GM12878 (cell line): ENCODE data around the gene PRSS57. TPM values are rescaled to one million over a fixed set of nuclear protein-coding genes. Genes with fewer than 3 reads are reported as not detected.
A peak's percentile ranks its signal among the peaks of the same experiment; 100 is the strongest.

ENCODE experiments used
- ATAC-seq: fragments of 200-7000 bp; cut with Tn5 transposase; 3 replicates; pipeline ENCODE4 v1.9.1; 2020; ENCODE audit warnings: mild to moderate bottlenecking, moderate library complexity
- BruUV-seq: library from RNA; stranded (reverse); fragments of 400-500 nt; replicated peaks from 2 replicates; lab custom pipeline; 2021; lab: Mats Ljungman, UMichigan
- CTCF ChIA-PET: fragments of 300-600 bp; sonication (Branson Sonifier 250); formaldehyde crosslinking; extraction: SDS; loops from one replicate; lab custom pipeline; 2021; ENCODE audit warnings: inconsistent platforms; lab: Yijun Ruan, JAX
- POLR2A ChIA-PET: fragments of 350-600 bp; formaldehyde crosslinking; extraction: SDS; loops from one replicate; lab custom pipeline; 2021; ENCODE audit warnings: inconsistent platforms; lab: Charles Lee
- RAD21 ChIA-PET: fragments of 300-600 bp; sonication (Branson Sonifier 250); formaldehyde crosslinking; loops from one replicate; lab custom pipeline; 2023; ENCODE audit warnings: antibody characterized with exemption; ENCODE audit not compliant: unreplicated experiment; lab: Charles Lee
- SMC1A ChIA-PET: fragments of 300-600 bp; sonication (Branson Sonifier 250); formaldehyde crosslinking; loops from one replicate; lab custom pipeline; 2023; ENCODE audit not compliant: unreplicated experiment, uncharacterized antibody; lab: Charles Lee
- DNase-seq: peaks from one replicate; pipeline ENCODE4 v3.0.0-alpha.2; 2011; ENCODE audit warnings: low read depth, low spot score
- FAIRE-seq: peaks from 3 replicates; lab custom pipeline; 2011; peaks lifted over from hg19 to GRCh38; lab: Jason Lieb, UNC
- H2AFZ ChIP-seq: 2 replicates; pipeline ENCODE4 v1.6.0; 2011; ENCODE audit warnings: low read depth, low read length, control low read depth; ENCODE audit not compliant: control insufficient read depth
- H3K27ac ChIP-seq: 2 replicates; pipeline ENCODE4 v1.5.1; 2011; ENCODE audit warnings: control low read depth; ENCODE audit not compliant: control insufficient read depth, insufficient read depth
- H3K27me3 ChIP-seq, 2 experiments: replicated peaks in 1 of 2; 2 replicates each; pipeline versions ENCODE4 v1.6.0 to v1.6.1; 2011; ENCODE audit warnings: low read length in 1 of 2; ENCODE audit not compliant: control insufficient read depth in 2 of 2, insufficient read depth in 2 of 2
- H3K36me3 ChIP-seq, 2 experiments: 2 replicates each; pipeline ENCODE4 v1.5.1; 2011; ENCODE audit warnings: low read length in 1 of 2; ENCODE audit not compliant: control insufficient read depth in 2 of 2, insufficient read depth in 2 of 2
- H3K4me1 ChIP-seq: 2 replicates; pipeline ENCODE4 v1.6.1; 2011; ENCODE audit warnings: mild to moderate bottlenecking, low read length, moderate library complexity, mixed read lengths; ENCODE audit not compliant: control insufficient read depth, insufficient read depth
- H3K4me2 ChIP-seq: 2 replicates; pipeline ENCODE4 v1.6.0; 2011; ENCODE audit warnings: control low read depth; ENCODE audit not compliant: control insufficient read depth, insufficient read depth
- H3K4me3 ChIP-seq: fragments of 200-600 bp; sonication (generic); 2 replicates; pipeline ENCODE4 v1.5.1; 2016
- H3K79me2 ChIP-seq: 2 replicates; pipeline ENCODE4 v1.6.0; 2011; ENCODE audit warnings: low read length; ENCODE audit not compliant: control insufficient read depth, insufficient read depth
- H3K9ac ChIP-seq: 2 replicates; pipeline ENCODE4 v1.8.0; 2011; ENCODE audit warnings: low read length, control low read depth, mixed read lengths; ENCODE audit not compliant: control insufficient read depth, insufficient read depth
- H3K9me3 ChIP-seq: replicated peaks from 3 replicates; pipeline ENCODE4 v1.5.1; 2011; ENCODE audit warnings: mild to moderate bottlenecking, low read length; ENCODE audit not compliant: control insufficient read depth, insufficient read depth
- H4K20me1 ChIP-seq: 2 replicates; pipeline ENCODE4 v1.6.0; 2011; ENCODE audit not compliant: control insufficient read depth, insufficient read depth
- BHLHE40 ChIP-seq, 2 experiments: fragments of 450-650 bp in 1 of 2; IDR thresholded peaks; 2 replicates each; pipeline ENCODE4 v1.6.1; 2011 to 2017; ENCODE audit warnings: low read depth in 2 of 2, borderline replicate concordance in 1 of 2, improper control_type of control experiment in 1 of 2, low read length in 1 of 2, mild to moderate bottlenecking in 1 of 2
- EP300 ChIP-seq, 2 experiments: fragments of 150-350 bp in 1 of 2; IDR thresholded peaks; 2 replicates each; pipeline ENCODE4 v1.6.1; 2011 to 2012; ENCODE audit warnings: low read depth in 2 of 2, low read length in 2 of 2, borderline replicate concordance in 1 of 2, improper control_type of control experiment in 1 of 2, inconsistent platforms in 1 of 2; ENCODE audit not compliant: control insufficient read depth in 1 of 2
- KLF5 ChIP-seq: fragments of 450-650 bp; IDR thresholded peaks from 2 replicates; pipeline ENCODE4 v1.6.1; 2014; ENCODE audit warnings: mild to moderate bottlenecking; ENCODE audit not compliant: partially characterized antibody
- PAX8 ChIP-seq: fragments of 450-650 bp; IDR thresholded peaks from 2 replicates; pipeline ENCODE4 v1.6.1; 2017; ENCODE audit warnings: mild to moderate bottlenecking, moderate library complexity
- SP1 ChIP-seq: IDR thresholded peaks from one replicate; pipeline ENCODE4 v1.6.1; 2011; ENCODE audit warnings: low read depth, low read length
- SPI1 ChIP-seq: IDR thresholded peaks from 2 replicates; pipeline ENCODE4 v1.6.1; 2011; ENCODE audit warnings: low read depth, mild to moderate bottlenecking, low read length, moderate library complexity, borderline replicate concordance; ENCODE audit not compliant: insufficient read depth
- SREBF2 ChIP-seq: IDR thresholded peaks from 2 replicates; pipeline ENCODE4 v1.6.1; 2012; ENCODE audit warnings: mild to moderate bottlenecking, low read length
- TCF12 ChIP-seq: IDR thresholded peaks from 2 replicates; pipeline ENCODE4 v1.6.1; 2011; ENCODE audit warnings: low read depth, mild to moderate bottlenecking, low read length
- ZNF384 ChIP-seq: IDR thresholded peaks from 2 replicates; pipeline ENCODE4 v1.6.1; 2012; ENCODE audit warnings: low read depth, mild to moderate bottlenecking, low read length, improper control_type of control experiment, borderline replicate concordance
- WGBS: methylation state at CpG from one replicate; pipeline ENCODE4 v1.1.6; 2016; ENCODE audit warnings: low lambda C conversion rate; ENCODE audit not compliant: insufficient replicate concordance, insufficient coverage; ENCODE audit errors: missing lambda C conversion rate; 5-methylcytosine and 5-hydroxymethylcytosine counted together
- in situ Hi-C: fragments of 300-500 bp; cut with MboI; formaldehyde crosslinking; loops from 9 replicates; pipeline ENCODE4 v1.14.3; 2018; ENCODE audit warnings: mixed read lengths
- intact Hi-C: fragments of 100-400 bp; cut with micrococcal nuclease; formaldehyde crosslinking; loops from one replicate; pipeline ENCODE4 v1.14.2; 2022; ENCODE audit not compliant: unreplicated experiment
- polyA plus RNA-seq, 11 experiments: library from polyadenylated mRNA; depleted of rRNA in 4 of 11; unstranded in 6 of 11; stranded (reverse) in 5 of 11; fragments of >200 nt; fragmentation: Nextera tagmentation in 4 of 11; fragmentation: Illumina TruSeq in 1 of 11; extraction: Ambion mirVana in 4 of 11; extraction: Trizol in 1 of 11; gene quantifications; 1 replicate in 1 of 11; 2 replicates in 10 of 11; pipeline versions ENCODE4 v1.2.1 to v1.2.3, GENCODE V29; 2011 to 2016; ENCODE audit warnings: inconsistent platforms in 2 of 11, missing spikeins in 2 of 11, low read depth in 1 of 11
- total RNA-seq, 4 experiments: library from RNA; depleted of rRNA in 3 of 4; stranded (reverse); fragments of >200 nt in 3 of 4; fragmentation: Illumina TruSeq in 1 of 4; extraction: Trizol in 1 of 4; gene quantifications; 2 replicates each; pipeline versions ENCODE4 v1.2.1 to v1.2.3, GENCODE V29; 2013 to 2021
- TF ChIP-seq, protein P1 (sequence below): fragments of 450-650 bp; IDR thresholded peaks from 2 replicates; pipeline ENCODE4 v1.6.1; 2018; ENCODE audit warnings: borderline replicate concordance, mild to moderate bottlenecking; ENCODE audit not compliant: partially characterized antibody
- TF ChIP-seq, protein P2 (sequence below): fragments of 450-650 bp; IDR thresholded peaks from 2 replicates; pipeline ENCODE4 v1.6.1; 2017; ENCODE audit warnings: low read depth, mild to moderate bottlenecking, moderate library complexity
- TF ChIP-seq, protein P3 (sequence below): fragments of 450-650 bp; conservative IDR thresholded peaks from 2 replicates; pipeline ENCODE4 v1.6.1; 2017; ENCODE audit warnings: mild to moderate bottlenecking, moderate library complexity

The PRSS57 gene
- total and polyA plus RNA-seq, 10 of the 15 experiments (the other 5 are each of a cell fraction or from before 2014, with no cell fraction given), result not detected

DNA sequence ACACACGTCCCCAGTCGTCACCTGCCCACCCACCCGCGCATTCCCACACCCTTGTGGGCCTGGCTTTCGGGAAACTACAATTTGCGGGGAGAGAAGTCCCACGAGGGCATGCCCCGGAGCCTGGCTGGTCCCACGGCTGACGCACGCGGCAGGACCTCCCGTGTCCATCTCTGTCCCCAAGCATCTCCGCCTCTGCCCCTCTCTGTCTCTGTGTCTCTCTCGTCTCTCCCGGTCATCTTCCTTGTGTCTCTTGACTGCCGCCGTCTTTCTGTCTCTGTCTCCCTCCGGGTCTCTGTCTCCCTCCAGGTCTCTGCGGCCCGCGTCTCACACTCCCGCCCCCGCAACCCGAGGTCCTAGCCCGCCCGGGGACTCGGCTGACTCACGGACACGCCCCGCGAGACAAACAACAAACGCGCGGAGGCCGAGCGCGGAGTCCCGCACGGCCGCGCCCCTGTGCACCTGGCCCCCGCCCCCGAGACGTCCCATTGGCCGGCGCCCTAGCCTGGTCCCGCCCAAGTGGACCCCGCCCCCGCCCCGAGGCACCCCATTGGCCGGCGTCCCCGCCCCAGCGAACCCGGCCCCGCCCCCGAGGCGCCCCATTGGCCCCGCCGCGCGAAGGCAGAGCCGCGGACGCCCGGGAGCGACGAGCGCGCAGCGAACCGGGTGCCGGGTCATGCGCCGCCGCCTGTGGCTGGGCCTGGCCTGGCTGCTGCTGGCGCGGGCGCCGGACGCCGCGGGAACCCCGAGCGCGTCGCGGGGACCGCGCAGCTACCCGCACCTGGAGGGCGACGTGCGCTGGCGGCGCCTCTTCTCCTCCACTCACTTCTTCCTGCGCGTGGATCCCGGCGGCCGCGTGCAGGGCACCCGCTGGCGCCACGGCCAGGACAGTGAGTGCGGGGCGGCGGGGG is 55.7 kb downstream of the PRSS57 start, which contains the start of gene FGF22 (continued):
- TF ChIP-seq, protein P1, sequence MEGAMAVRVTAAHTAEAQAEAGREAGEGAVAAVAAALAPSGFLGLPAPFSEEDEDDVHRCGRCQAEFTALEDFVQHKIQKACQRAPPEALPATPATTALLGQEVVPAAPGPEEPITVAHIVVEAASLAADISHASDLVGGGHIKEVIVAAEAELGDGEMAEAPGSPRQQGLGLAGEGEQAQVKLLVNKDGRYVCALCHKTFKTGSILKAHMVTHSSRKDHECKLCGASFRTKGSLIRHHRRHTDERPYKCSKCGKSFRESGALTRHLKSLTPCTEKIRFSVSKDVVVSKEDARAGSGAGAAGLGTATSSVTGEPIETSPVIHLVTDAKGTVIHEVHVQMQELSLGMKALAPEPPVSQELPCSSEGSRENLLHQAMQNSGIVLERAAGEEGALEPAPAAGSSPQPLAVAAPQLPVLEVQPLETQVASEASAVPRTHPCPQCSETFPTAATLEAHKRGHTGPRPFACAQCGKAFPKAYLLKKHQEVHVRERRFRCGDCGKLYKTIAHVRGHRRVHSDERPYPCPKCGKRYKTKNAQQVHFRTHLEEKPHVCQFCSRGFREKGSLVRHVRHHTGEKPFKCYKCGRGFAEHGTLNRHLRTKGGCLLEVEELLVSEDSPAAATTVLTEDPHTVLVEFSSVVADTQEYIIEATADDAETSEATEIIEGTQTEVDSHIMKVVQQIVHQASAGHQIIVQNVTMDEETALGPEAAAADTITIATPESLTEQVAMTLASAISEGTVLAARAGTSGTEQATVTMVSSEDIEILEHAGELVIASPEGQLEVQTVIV, result no peak
- TF ChIP-seq SREBF2, result no peak
- peak; percentile 68 for TF ChIP-seq SP1
- TF ChIP-seq, protein P2, sequence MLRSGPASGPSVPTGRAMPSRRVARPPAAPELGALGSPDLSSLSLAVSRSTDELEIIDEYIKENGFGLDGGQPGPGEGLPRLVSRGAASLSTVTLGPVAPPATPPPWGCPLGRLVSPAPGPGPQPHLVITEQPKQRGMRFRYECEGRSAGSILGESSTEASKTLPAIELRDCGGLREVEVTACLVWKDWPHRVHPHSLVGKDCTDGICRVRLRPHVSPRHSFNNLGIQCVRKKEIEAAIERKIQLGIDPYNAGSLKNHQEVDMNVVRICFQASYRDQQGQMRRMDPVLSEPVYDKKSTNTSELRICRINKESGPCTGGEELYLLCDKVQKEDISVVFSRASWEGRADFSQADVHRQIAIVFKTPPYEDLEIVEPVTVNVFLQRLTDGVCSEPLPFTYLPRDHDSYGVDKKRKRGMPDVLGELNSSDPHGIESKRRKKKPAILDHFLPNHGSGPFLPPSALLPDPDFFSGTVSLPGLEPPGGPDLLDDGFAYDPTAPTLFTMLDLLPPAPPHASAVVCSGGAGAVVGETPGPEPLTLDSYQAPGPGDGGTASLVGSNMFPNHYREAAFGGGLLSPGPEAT, result no peak
- TF ChIP-seq SPI1, result no peak
- no peak for TF ChIP-seq TCF12

DNA sequence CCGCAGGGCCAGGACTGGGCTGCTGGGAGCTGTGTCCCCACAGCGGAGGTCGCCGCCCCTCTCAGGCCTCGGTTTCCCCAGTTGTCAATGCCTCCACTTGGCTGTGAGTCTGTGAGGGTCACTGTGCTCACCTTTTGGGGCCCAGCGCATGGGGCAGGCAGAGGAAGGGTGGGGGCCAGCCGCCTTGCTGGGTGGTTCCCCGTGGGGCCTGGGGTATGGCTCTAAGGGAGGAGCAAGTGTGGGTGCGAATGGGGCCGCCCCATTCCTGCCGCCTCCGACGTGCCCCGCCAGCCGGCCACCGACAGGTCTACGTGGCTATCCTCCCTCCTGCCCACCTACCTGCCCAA is 56.4 kb downstream of the PRSS57 start:
- BruUV-seq, result no TSS peak
- H3K4me3 ChIP-seq, result no peak overlapping the region; the same call in 1 of the 2 replicates

More for the DNA sequence above, 56.4 kb downstream of the PRSS57 start:
- in situ Hi-C loops, result no loop called here
- TF ChIP-seq ZNF384 (no peak), BHLHE40 (IDR thresholded peaks at IDR 0.05; ENCODE audit: borderline replicate concordance in 1 of 2, low read depth in 2 of 2, low read length in 1 of 2) (no peak), EP300 (IDR thresholded peaks at IDR 0.05; ENCODE audit: borderline replicate concordance in 1 of 2, control insufficient read depth in 1 of 2, low read depth in 2 of 2, low read length in 2 of 2) (no peak), KLF5 (no peak), PAX8 (no peak)
- TF ChIP-seq, protein P3, sequence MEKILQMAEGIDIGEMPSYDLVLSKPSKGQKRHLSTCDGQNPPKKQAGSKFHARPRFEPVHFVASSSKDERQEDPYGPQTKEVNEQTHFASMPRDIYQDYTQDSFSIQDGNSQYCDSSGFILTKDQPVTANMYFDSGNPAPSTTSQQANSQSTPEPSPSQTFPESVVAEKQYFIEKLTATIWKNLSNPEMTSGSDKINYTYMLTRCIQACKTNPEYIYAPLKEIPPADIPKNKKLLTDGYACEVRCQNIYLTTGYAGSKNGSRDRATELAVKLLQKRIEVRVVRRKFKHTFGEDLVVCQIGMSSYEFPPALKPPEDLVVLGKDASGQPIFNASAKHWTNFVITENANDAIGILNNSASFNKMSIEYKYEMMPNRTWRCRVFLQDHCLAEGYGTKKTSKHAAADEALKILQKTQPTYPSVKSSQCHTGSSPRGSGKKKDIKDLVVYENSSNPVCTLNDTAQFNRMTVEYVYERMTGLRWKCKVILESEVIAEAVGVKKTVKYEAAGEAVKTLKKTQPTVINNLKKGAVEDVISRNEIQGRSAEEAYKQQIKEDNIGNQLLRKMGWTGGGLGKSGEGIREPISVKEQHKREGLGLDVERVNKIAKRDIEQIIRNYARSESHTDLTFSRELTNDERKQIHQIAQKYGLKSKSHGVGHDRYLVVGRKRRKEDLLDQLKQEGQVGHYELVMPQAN, result no peak
- ChIA-PET POLR2A (no interaction called here), SMC1A (no interaction called here), RAD21 (no interaction called here), CTCF (no interaction called here)
- Histone ChIP-seq H3K4me1 (peaks cover 30% of the 10 kb centered on the region), H3K27ac (no peak overlapping the region), H3K9me3 (no peaks in the 10 kb centered on the region), H3K4me2 (peak overlapping the region; percentile 93), H3K27me3 (no peaks in the 10 kb centered on the region), H3K36me3 (no peaks in the 10 kb centered on the region), H3K9ac (no peak overlapping the region), H3K79me2 (peaks cover 3% of the 10 kb centered on the region; the same call in 1 of the 2 replicates), H4K20me1 (no peaks in the 10 kb centered on the region), H2AFZ (no peak overlapping the region)
- ATAC-seq (no peak), FAIRE-seq (no peak), DNase-seq (no peak)
- 60% methylated on average over 16 of the region's 17 CpGs for WGBS
- intact Hi-C loops, result no loop called here
